GM19025 (cell line): ENCODE results near the gene GRAMD1B.

Experiments
- ATAC-seq: cut with Tn5 transposase; IDR thresholded peaks from one replicate; pipeline ENCODE4 v1.9.1; 2021; ENCODE audit warnings: mild to moderate bottlenecking, low read depth, moderate library complexity; ENCODE audit not compliant: unreplicated experiment

Gene GRAMD1B

GRCh38 chr11:123607781-123608180, 177.7 kb downstream of the GRAMD1B start:
- ATAC-seq, result no peak

GRCh38 chr11:123608371-123608770, 178.3 kb downstream of the GRAMD1B start:
- no peak for ATAC-seq

- ATAC-seq, result no peak
Measured at GRCh38 chr11:123608945-123609344, 178.9 kb downstream of the GRAMD1B start.

- no peak for ATAC-seq
Measured at GRCh38 chr11:123611698-123612097, 181.6 kb downstream of the GRAMD1B start.

GRCh38 chr11:123616505-123617198, 186.6 kb downstream of the GRAMD1B start:
- ATAC-seq, result no peak

- ATAC-seq, result no peak
Measured at GRCh38 chr11:123622576-123622975, 192.5 kb downstream of the GRAMD1B start.

- no peak for ATAC-seq
Measured at GRCh38 chr11:123624974-123625373, 194.9 kb downstream of the GRAMD1B start.

- no peak for ATAC-seq
Measured at GRCh38 chr11:123628936-123629683, 199.0 kb downstream of the GRAMD1B start.

GRCh38 chr11:123630126-123630608, 200.1 kb downstream of the GRAMD1B start:
- ATAC-seq, result no peak

- no peak for ATAC-seq
Measured at GRCh38 chr11:123640029-123640428, 210.0 kb downstream of the GRAMD1B start.

- no peak for ATAC-seq
Measured at GRCh38 chr11:123640677-123641494, 210.8 kb downstream of the GRAMD1B start.

GRCh38 chr11:123641495-123641840, 211.4 kb downstream of the GRAMD1B start:
- no peak for ATAC-seq

- no peak for ATAC-seq
Measured at GRCh38 chr11:123642435-123642834, 212.4 kb downstream of the GRAMD1B start.

GRCh38 chr11:123645286-123645975, 215.4 kb downstream of the GRAMD1B start:
- ATAC-seq, result no peak

- ATAC-seq, result no peak
Measured at GRCh38 chr11:123650901-123651300, 220.8 kb downstream of the GRAMD1B start.

GRCh38 chr11:123652599-123652998, 222.5 kb downstream of the GRAMD1B start:
- ATAC-seq, result no peak

- no peak for ATAC-seq
Measured at GRCh38 chr11:123653483-123653826, 223.4 kb downstream of the GRAMD1B start.

GRCh38 chr11:123653827-123654565, 223.9 kb downstream of the GRAMD1B start:
- no peak for ATAC-seq

- no peak for ATAC-seq
Measured at GRCh38 chr11:123654566-123655081, 224.6 kb downstream of the GRAMD1B start, which contains the start of gene SCN3B. Gene SCN3B (minus strand): TSS chr11:123654624. CDS start chr11:123653801, 823 bp downstream.

- no peak for ATAC-seq
Measured at GRCh38 chr11:123659311-123659710, 229.2 kb downstream of the GRAMD1B start.
